HG03103 (cell line): ENCODE results near the gene PFDN6.
"Not testable (repeated sequence)": the region's sequence is repeated elsewhere in the genome, so short reads cannot be mapped to it uniquely, and the experiment has no call there.

Source experiments
- ATAC-seq: cut with Tn5 transposase; IDR thresholded peaks from one replicate; pipeline ENCODE4 v1.9.1; 2021; ENCODE audit warnings: low read depth; ENCODE audit not compliant: unreplicated experiment

Gene PFDN6

GRCh38 chr6:33273129-33273923 lies 16.1 kb upstream of the PFDN6 start:
- ATAC-seq, result no peak

- no peak for ATAC-seq
These were observed 15.2 kb upstream of the PFDN6 start for GRCh38 chr6:33273924-33274902.

- ATAC-seq, result not testable (repeated sequence)
These were observed 13.4 kb upstream of the PFDN6 start for GRCh38 chr6:33275795-33276580.

- no peak for ATAC-seq
These were observed 12.9 kb upstream of the PFDN6 start for GRCh38 chr6:33276581-33276863.

- peak; percentile 45 for ATAC-seq
These were observed 12.3 kb upstream of the PFDN6 start, which contains the start of gene B3GALT4 for GRCh38 chr6:33276864-33277662. TSS of gene B3GALT4 (plus strand) at chr6:33277123. CDS start at chr6:33277420, 297 bp downstream.

GRCh38 chr6:33277663-33278391 lies 11.6 kb upstream of the PFDN6 start:
- ATAC-seq, result no peak

GRCh38 chr6:33278392-33278741 lies 11.0 kb upstream of the PFDN6 start:
- no peak for ATAC-seq

GRCh38 chr6:33278810-33279209 lies 10.6 kb upstream of the PFDN6 start:
- ATAC-seq, result no peak

GRCh38 chr6:33279257-33279695 lies 10.1 kb upstream of the PFDN6 start:
- ATAC-seq, result no peak

- ATAC-seq, result no peak
These were observed 9.4 kb upstream of the PFDN6 start for GRCh38 chr6:33279971-33280511.

GRCh38 chr6:33280539-33280938 lies 8.9 kb upstream of the PFDN6 start:
- ATAC-seq, result no peak

- not testable (repeated sequence) for ATAC-seq
These were observed 4.2 kb upstream of the PFDN6 start for GRCh38 chr6:33285214-33285613.

GRCh38 chr6:33286946-33287914 lies 2.2 kb upstream of the PFDN6 start:
- ATAC-seq, result no peak

GRCh38 chr6:33288141-33288920 lies 1.1 kb upstream of the PFDN6 start:
- no peak for ATAC-seq

- no peak for ATAC-seq
These were observed 449 bp downstream of the PFDN6 start for GRCh38 chr6:33289784-33290315.

- no peak for ATAC-seq
These were observed 1.1 kb downstream of the PFDN6 start for GRCh38 chr6:33290459-33290858.
